HG03135 (cell line): ENCODE results near the gene ATP2B2.

ENCODE experiments used
- ATAC-seq: cut with Tn5 transposase; IDR thresholded peaks from one replicate; pipeline ENCODE4 v1.9.1; 2021; ENCODE audit warnings: mild to moderate bottlenecking, moderate library complexity; ENCODE audit not compliant: unreplicated experiment

Gene ATP2B2

DNA sequence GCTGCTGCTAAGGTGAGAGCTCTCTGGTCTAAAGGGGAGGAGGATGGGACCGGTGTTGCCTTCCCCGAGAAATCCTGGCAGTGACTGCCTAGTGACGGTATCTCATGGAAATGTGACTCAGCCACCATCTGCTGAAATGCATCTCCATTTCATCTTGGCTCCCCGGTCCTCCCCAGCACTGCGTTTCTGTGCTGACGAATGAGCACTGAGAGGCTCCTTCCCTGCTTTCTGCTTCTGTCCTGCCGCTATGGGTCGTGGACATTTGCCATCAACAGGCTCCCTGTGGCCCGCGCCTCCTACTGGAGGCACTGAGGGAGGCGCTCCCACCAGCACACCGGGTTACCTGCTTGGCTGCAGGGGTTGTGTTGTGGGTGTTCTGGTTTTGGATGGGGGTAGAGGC lies 170.9 kb downstream of the ATP2B2 start:
- no peak for ATAC-seq

DNA sequence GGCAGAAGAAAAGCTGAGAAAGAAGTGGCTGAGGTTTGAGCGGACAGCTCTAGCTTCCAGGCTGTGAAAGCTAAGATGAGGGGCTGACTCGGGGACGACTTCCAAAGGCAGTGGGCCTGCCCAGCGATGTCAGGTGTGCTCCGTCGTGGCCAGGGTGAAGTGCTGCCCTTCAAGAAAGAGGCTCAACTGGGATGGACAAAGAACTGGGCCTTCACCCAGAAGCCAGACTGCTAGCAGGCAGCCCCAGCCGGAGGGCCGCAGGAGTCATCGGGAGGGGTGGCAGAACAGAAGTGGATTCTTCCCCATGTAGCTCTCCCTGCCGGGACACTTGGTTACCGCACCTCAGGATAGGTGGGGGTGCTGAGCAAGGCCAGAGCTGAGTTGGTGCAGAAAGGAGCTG lies 171.3 kb downstream of the ATP2B2 start:
- no peak for ATAC-seq

- ATAC-seq, result no peak
Observed at GRCh38 chr3:10333349-10333650, 172.1 kb downstream of the ATP2B2 start.

DNA sequence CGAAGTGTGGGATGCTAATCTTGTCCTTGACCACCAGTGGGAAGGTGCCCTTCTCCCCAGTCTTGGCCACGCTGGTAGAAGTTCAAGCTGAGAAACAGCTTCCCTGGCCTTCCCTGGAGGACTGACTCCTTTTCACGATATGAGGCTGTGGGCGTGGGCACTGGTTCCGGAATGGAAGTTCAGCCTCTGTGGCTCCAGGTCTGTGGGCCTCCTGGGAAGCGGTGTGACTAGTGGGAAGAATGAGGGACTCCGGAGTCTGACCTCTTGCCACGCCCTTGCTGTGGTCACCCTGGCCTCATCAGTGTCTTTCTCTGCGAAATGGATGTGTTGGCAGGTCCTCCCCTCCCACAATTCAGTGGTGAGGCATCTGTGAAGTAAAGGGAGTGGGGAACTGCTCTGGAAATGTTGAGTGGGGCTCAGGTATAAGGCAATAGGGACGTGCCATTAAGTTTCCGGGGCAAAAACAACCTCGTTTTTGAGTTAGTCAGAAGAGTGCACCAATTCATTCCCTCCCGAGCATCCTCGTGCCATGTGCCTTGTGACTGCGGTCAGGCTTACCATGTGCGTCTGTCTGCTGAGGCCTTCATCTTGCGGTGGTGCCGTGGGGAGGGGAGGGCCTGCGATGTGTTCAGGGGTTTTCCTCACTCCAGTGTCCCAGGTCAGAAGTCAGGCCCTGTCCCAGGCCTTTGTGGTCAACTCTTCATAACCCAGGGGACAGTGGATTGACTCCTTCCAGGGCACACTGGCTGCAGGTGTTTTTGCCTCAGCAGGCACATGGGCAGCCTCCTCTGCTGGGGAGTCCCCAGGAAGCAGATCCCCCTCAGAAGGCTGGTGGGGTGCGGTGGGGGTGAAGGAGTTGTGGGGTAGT lies 172.7 kb downstream of the ATP2B2 start:
- ATAC-seq, result no peak

- no peak for ATAC-seq
Observed at GRCh38 chr3:10331320-10331719, 174.1 kb downstream of the ATP2B2 start.

- ATAC-seq, result no peak
Observed at GRCh38 chr3:10330319-10330718, 175.1 kb downstream of the ATP2B2 start.

DNA sequence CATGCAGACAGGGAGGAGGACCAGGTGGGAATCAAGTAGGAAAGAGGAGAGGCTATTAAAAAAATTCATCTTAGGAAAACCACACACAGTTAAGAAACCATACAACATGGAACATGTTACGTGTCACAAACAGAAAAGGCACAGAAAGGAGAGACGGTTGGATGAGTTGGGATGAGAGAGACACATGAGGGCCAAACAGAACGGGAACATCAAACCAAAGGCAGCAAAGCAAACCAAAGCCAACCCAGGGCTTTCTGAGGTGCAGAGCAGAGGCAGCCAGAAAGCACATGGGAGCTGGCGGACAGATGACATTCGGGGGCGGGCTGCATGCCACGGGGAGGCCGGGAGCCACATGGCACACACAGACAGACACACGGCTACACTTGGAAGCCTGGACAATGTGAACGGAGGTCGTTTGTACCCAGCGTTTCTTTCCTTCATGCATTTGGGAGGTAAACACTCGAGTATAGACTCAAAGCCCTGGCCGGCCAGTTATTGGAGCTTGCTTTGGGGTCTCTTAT lies 175.8 kb downstream of the ATP2B2 start:
- no peak for ATAC-seq

DNA sequence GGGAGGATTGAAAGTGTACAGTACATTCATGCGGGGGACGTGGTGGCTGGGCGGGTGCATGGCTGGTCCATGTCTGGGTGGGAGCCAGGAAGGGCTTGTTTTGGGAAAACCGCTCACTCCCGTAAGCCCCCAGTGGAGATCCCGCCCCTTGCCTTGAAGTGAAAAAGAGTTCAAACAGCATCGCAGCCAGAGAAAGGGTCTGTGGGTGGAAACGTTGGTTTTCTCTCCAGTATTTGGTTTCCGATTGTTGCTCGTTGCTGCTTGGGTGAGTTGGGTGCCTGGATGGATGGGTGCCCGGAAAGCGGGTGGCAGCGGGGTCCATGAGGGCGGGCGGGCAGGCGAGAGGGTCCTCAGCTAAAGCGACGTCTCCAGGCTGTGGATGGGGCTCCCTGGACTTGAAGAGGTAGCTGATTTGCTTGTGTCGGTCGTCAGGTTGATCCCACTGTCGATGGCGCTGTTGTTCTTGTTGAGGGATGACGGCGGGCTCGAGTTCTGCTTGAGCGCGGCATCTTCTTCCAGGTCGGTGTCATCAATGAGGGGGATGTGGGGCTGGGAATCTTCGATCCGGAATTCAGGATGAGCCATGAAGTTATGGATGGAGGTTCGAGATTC lies 176.8 kb downstream of the ATP2B2 start:
- ATAC-seq, result no peak

GRCh38 chr3:10327592-10327991 lies 177.8 kb downstream of the ATP2B2 start:
- ATAC-seq, result no peak

- ATAC-seq, result no peak
Observed at GRCh38 chr3:10322352-10322710, 183.1 kb downstream of the ATP2B2 start.

- no peak for ATAC-seq
Observed at GRCh38 chr3:10321630-10322351, 183.6 kb downstream of the ATP2B2 start.

GRCh38 chr3:10320320-10320677 lies 185.1 kb downstream of the ATP2B2 start:
- no peak for ATAC-seq

- no peak for ATAC-seq
Observed at GRCh38 chr3:10319804-10320203, 185.6 kb downstream of the ATP2B2 start.

DNA sequence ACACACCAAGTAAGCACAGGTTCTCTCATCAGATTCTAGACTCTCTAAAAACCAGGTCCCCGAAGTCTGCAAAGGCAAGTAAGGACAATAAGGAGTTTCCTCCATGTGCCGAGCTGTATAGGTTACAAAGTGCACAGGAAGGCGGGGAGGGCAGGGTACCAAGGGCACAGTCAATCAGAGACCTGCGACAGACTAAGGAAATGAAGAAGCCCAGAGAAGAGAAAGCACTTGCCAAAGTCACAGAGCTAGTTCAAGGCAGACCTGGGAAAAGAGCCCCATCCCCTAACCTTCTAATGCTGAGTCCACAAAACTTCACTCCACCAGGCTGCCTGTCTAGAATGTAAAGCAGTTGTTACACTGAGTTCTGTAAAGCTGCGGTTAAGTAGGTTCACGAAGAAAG lies 186.1 kb downstream of the ATP2B2 start:
- no peak for ATAC-seq

- ATAC-seq, result no peak
Observed at GRCh38 chr3:10317961-10318350, 187.4 kb downstream of the ATP2B2 start.

GRCh38 chr3:10317311-10317960 lies 187.9 kb downstream of the ATP2B2 start:
- no peak for ATAC-seq

GRCh38 chr3:10315771-10316344 lies 189.5 kb downstream of the ATP2B2 start:
- ATAC-seq, result no peak

GRCh38 chr3:10315101-10315500 lies 190.3 kb downstream of the ATP2B2 start:
- ATAC-seq, result no peak

DNA sequence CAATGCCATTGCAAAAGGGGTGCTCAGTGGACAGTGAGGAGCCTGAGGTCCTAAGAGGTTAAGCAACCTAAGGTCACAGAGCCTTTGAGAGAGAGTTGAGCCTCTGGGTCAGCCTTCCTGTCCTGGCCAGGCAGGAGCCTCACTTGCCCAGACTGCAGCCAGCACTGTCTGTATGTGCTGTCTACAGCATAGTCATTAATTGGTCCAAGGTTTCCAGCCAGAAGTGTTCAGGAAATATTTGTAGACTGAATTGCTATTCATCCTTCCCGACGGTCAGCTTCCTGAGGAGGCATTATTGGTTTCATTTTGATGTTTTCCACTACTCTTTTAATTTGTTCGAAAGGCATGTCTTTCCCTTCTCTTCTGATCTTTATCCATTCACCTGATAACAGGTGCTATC lies 192.5 kb downstream of the ATP2B2 start:
- ATAC-seq, result no peak

DNA sequence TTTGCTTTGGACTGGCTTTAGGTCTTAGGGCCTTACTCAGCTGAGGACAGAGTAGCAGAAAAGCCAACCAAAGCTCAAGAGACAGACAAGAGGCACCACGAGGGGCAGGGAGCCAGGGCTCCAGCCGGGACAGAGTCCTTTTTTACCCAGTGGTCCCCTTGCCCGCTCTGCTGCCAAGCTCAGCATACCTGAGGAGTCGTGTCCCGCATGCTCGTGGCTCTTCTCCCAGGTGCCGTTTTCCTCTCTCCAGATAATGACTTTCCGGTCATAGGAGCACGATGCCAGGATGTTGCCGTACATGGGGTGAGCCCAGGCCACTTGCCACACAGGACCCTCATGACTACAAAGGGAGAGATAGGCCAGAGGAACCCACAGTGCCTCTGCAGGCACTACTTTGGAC lies 193.0 kb downstream of the ATP2B2 start:
- ATAC-seq, result no peak

- no peak for ATAC-seq
Observed at GRCh38 chr3:10311710-10312109, 193.7 kb downstream of the ATP2B2 start.
